ENCODE results near the gene DDX60.

The DDX60 gene

GRCh38 chr4:168200685-168201084 is 117.9 kb downstream of the DDX60 start:
- TF ChIP-seq FOXK2 (IDR thresholded peaks at IDR 0.05) (no peak), FOXM1 (IDR thresholded peaks at IDR 0.05; ENCODE audit: borderline replicate concordance) (no peak), ARNT (IDR thresholded peaks at IDR 0.05) (no peak), TARDBP (IDR thresholded peaks at IDR 0.05) (no peak), LEF1 (IDR thresholded peaks at IDR 0.05; ENCODE audit: borderline replicate concordance) (no peak), NFRKB (IDR thresholded peaks at IDR 0.05) (no peak), ELF4 (IDR thresholded peaks at IDR 0.05) (no peak), BHLHE40 (IDR thresholded peaks at IDR 0.05; ENCODE audit: borderline replicate concordance) (no peak), HDGF (IDR thresholded peaks at IDR 0.05; ENCODE audit: borderline replicate concordance) (no peak), L3MBTL2 (conservative IDR thresholded peaks at IDR 0.05) (no peak), SUZ12 (IDR thresholded peaks at IDR 0.05) (no peak)
- no peak for DNase-seq (ENCODE audit: extremely low spot score)
- POLR2A ChIA-PET = no interaction called here
- CTCF ChIA-PET = interaction anchor here (0.7 kb wide), 1 partner anchor 1877 kb away, joined by 3 read pairs; no protein-coding TSS in a partner anchor

- TF ChIP-seq L3MBTL2 (conservative IDR thresholded peaks at IDR 0.05) (no peak), FOXM1 (IDR thresholded peaks at IDR 0.05; ENCODE audit: borderline replicate concordance) (no peak), ELF4 (IDR thresholded peaks at IDR 0.05) (no peak), HDGF (IDR thresholded peaks at IDR 0.05; ENCODE audit: borderline replicate concordance) (no peak), LEF1 (IDR thresholded peaks at IDR 0.05; ENCODE audit: borderline replicate concordance) (no peak), ARNT (IDR thresholded peaks at IDR 0.05) (no peak), SUZ12 (IDR thresholded peaks at IDR 0.05) (no peak), SP1 (IDR thresholded peaks at IDR 0.05) (no peak), FOXA1 (IDR thresholded peaks at IDR 0.05) (no peak), ZNF384 (IDR thresholded peaks at IDR 0.05) (no peak), BHLHE40 (IDR thresholded peaks at IDR 0.05; ENCODE audit: borderline replicate concordance) (no peak), TARDBP (IDR thresholded peaks at IDR 0.05) (no peak), NFRKB (IDR thresholded peaks at IDR 0.05) (no peak), FOXK2 (IDR thresholded peaks at IDR 0.05) (no peak), CTBP1 (IDR thresholded peaks at IDR 0.05; ENCODE audit: borderline replicate concordance) (no peak), PKNOX1 (IDR thresholded peaks at IDR 0.05) (no peak)
- no peak for DNase-seq (ENCODE audit: extremely low spot score)
- ChIA-PET POLR2A (interaction anchor here (0.7 kb wide), 1 partner anchor 286 kb away, joined by 3 read pairs; no protein-coding TSS in a partner anchor), CTCF (interaction anchor here (0.7 kb wide), 1 partner anchor 1826 kb away, joined by 3 read pairs; no protein-coding TSS in a partner anchor)
Observed at GRCh38 chr4:168199260-168199957, 119.1 kb downstream of the DDX60 start.

GRCh38 chr4:168197926-168198325 is 120.6 kb downstream of the DDX60 start:
- TF ChIP-seq FOXM1 (IDR thresholded peaks at IDR 0.05; ENCODE audit: borderline replicate concordance) = no peak
- no peak for TF ChIP-seq CTBP1 (IDR thresholded peaks at IDR 0.05; ENCODE audit: borderline replicate concordance)
- TF ChIP-seq FOXA1 (IDR thresholded peaks at IDR 0.05) = no peak
- TF ChIP-seq FOXK2 (IDR thresholded peaks at IDR 0.05) = no peak
- no peak for TF ChIP-seq PKNOX1 (IDR thresholded peaks at IDR 0.05)
- TF ChIP-seq L3MBTL2 (conservative IDR thresholded peaks at IDR 0.05) = no peak
- TF ChIP-seq SUZ12 (IDR thresholded peaks at IDR 0.05) = no peak
- TF ChIP-seq NFRKB (IDR thresholded peaks at IDR 0.05) = no peak
- TF ChIP-seq ZNF384 (IDR thresholded peaks at IDR 0.05) = no peak
- TF ChIP-seq ELF4 (IDR thresholded peaks at IDR 0.05) = no peak
- TF ChIP-seq TARDBP (IDR thresholded peaks at IDR 0.05) = no peak
- TF ChIP-seq LEF1 (IDR thresholded peaks at IDR 0.05; ENCODE audit: borderline replicate concordance) = no peak
- TF ChIP-seq HDGF (IDR thresholded peaks at IDR 0.05; ENCODE audit: borderline replicate concordance) = no peak
- no peak for TF ChIP-seq SP1 (IDR thresholded peaks at IDR 0.05)
- TF ChIP-seq ARNT (IDR thresholded peaks at IDR 0.05) = no peak
- TF ChIP-seq BHLHE40 (IDR thresholded peaks at IDR 0.05; ENCODE audit: borderline replicate concordance) = no peak
- CTCF ChIA-PET = no interaction called here

GRCh38 chr4:168188754-168189153 is 129.8 kb downstream of the DDX60 start:
- CTCF ChIA-PET = interaction anchor here (0.6 kb wide), 1 partner anchor 1249 kb away, joined by 3 read pairs; no protein-coding TSS in a partner anchor
- POLR2A ChIA-PET = no interaction called here
- no peak for DNase-seq (ENCODE audit: extremely low spot score)
- TF ChIP-seq FOXA1 (IDR thresholded peaks at IDR 0.05) (no peak), LEF1 (IDR thresholded peaks at IDR 0.05; ENCODE audit: borderline replicate concordance) (no peak), SP1 (IDR thresholded peaks at IDR 0.05) (no peak), NFRKB (IDR thresholded peaks at IDR 0.05) (no peak), CTBP1 (IDR thresholded peaks at IDR 0.05; ENCODE audit: borderline replicate concordance) (no peak), ARNT (IDR thresholded peaks at IDR 0.05) (no peak), L3MBTL2 (conservative IDR thresholded peaks at IDR 0.05) (no peak), TARDBP (IDR thresholded peaks at IDR 0.05) (no peak), BHLHE40 (IDR thresholded peaks at IDR 0.05; ENCODE audit: borderline replicate concordance) (no peak), SUZ12 (IDR thresholded peaks at IDR 0.05) (no peak), ELF4 (IDR thresholded peaks at IDR 0.05) (no peak), ZNF384 (IDR thresholded peaks at IDR 0.05) (no peak), HDGF (IDR thresholded peaks at IDR 0.05; ENCODE audit: borderline replicate concordance) (no peak), PKNOX1 (IDR thresholded peaks at IDR 0.05) (no peak)

More at GRCh38 chr4:168197926-168198325, 120.6 kb downstream of the DDX60 start:
- POLR2A ChIA-PET = no interaction called here
- DNase-seq (ENCODE audit: extremely low spot score) = no peak

DNA sequence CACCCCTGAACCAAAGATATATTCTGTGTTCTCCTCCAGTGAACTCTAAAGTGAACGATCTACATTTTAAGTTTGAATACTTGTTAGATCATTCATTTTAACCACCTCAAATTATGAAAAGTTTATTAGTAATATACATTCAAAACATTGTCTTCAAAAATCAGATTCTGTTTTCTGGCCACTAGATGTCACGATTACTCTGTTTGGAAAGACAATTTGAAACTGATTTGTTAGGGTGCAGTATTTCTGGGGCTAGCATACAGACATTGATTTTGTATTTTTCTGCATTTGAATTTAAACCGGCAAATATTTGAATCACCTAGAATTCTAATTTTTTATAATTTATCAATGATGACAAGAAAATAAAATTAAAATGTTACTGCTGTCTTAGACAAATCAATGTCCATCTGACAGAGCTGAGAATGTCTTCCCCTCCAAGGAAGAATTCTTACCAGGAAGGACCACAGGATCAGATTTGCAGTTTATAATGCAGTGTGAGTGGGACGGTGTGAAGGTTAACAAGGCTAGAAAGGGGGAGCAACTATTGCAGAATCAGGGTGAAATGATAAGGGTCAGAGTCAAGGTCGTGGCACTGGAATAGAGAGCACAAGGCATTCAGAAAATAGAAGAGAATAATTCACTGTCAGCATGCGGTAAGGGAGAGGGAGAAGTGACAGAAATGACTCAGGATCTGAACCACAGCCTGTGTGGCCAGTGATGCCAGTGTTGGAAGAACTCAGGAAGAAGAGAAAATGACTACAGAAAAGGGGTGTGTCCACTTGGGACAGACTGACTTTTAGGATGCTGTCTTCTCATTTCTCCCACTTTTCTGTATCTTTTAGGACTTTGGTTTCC is 134.6 kb downstream of the DDX60 start:
- TF ChIP-seq CTBP1 (IDR thresholded peaks at IDR 0.05; ENCODE audit: borderline replicate concordance) (no peak), ELF4 (IDR thresholded peaks at IDR 0.05) (no peak), HDGF (IDR thresholded peaks at IDR 0.05; ENCODE audit: borderline replicate concordance) (no peak), L3MBTL2 (conservative IDR thresholded peaks at IDR 0.05) (no peak), FOXK2 (IDR thresholded peaks at IDR 0.05) (no peak)
- ChIA-PET POLR2A (no interaction called here), CTCF (interaction anchor here (0.7 kb wide), 1 partner anchor 737 kb away, joined by 4 read pairs; no protein-coding TSS in a partner anchor)
- no peak for DNase-seq (ENCODE audit: extremely low spot score)
